Measurements from ENCODE around the gene NEK9.

NEK9 gene

DNA sequence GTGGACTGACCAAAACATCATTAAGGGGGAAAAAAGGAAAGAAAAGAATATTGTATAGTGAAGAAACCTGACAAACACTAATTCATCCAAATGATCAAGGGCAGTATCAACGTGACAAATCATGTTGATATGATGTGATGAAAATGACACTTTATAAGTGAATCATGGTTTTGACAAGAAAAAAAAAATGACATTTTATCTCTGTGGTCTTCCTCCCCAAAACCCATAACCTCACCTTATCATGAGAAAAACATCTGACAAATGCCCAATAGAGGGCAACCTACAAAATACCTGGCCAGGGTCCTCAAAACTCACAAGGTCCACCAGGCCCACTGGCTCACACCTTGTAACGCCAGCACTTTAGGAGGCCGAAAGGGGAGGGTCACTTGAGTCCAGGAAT, 35.8 kb upstream of the NEK9 start:
- peak; percentile 41 for DNase-seq
- Histone ChIP-seq H3K27ac (ENCODE audit: low read depth, low read length) (no peak overlapping the region), H3K23ac (ENCODE audit: low read length) (no peak overlapping the region), H2BK15ac (replicated peaks; ENCODE audit: low read depth) (no peak overlapping the region), H3K36me3 (ENCODE audit: control insufficient read depth, insufficient read depth, low read length) (no peaks in the 10 kb centered on the region), H3K79me2 (ENCODE audit: control insufficient read depth, insufficient read depth, low read length) (peaks cover 52% of the 10 kb centered on the region), H3K4ac (ENCODE audit: low read depth, low read length) (no peak overlapping the region), H2AK5ac (ENCODE audit: low read length) (no peak overlapping the region), H2BK120ac (ENCODE audit: low read depth, low read length) (no peak overlapping the region), H3K56ac (ENCODE audit: low read length) (no peak overlapping the region), H3K9ac (ENCODE audit: low read length) (no peak overlapping the region), H3K79me1 (ENCODE audit: low read length) (peaks cover 12% of the 10 kb centered on the region), H3K4me1 (ENCODE audit: control insufficient read depth, low read depth, low read length) (peaks cover 4% of the 10 kb centered on the region), H4K5ac (ENCODE audit: low read length) (no peak overlapping the region), H4K8ac (ENCODE audit: low read depth, low read length) (no peak overlapping the region), H2BK5ac (ENCODE audit: low read length) (no peak overlapping the region), H3K4me3 (ENCODE audit: low read length) (no peak overlapping the region), H3K27me3 (ENCODE audit: insufficient read depth, low read length, poor library complexity) (no peaks in the 10 kb centered on the region), H3K4me2 (ENCODE audit: low read length) (no peak overlapping the region), H3K18ac (ENCODE audit: low read length) (no peak overlapping the region)
- no CpG with 5 or more reads among the region's 3 CpGs for WGBS (ENCODE audit: extremely low coverage, insufficient coverage, low lambda C conversion rate)

DNA sequence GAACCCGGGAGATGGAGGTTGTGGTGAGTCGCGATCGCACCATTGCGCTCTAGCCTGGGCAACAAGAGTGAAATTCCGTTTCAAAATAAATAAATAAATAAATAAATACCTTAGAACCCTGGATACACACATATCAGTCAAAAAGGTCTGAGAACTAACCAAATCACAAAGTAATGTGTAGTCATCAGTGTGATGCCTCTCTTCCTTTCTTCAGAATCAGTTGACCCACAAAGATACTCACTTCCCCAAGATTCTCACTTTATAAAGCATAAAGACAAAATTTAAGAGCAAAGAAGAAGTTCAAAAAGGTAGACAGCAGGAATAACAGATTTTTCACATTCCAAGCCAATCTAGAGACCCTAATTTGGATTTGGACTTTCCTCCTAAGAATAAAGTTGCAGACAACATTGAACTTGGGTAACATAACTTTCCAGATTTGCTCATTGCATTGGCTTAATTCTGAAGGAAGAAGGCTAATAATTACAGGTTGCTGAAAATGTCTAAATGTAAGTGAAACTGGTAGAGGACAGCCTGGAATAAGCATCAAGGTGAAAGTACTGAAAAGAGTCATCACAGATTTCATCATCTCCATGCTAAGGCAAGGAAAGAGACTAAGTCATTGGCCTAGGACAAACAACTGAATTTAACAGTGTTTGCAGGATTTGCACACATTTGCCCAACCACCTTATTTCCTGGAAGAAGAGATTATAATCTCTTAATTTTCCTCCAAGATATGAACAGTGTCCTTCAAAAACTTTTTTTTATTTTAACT, 32.2 kb upstream of the NEK9 start:
- no peak overlapping the region for H3K56ac ChIP-seq (ENCODE audit: low read length)

DNA sequence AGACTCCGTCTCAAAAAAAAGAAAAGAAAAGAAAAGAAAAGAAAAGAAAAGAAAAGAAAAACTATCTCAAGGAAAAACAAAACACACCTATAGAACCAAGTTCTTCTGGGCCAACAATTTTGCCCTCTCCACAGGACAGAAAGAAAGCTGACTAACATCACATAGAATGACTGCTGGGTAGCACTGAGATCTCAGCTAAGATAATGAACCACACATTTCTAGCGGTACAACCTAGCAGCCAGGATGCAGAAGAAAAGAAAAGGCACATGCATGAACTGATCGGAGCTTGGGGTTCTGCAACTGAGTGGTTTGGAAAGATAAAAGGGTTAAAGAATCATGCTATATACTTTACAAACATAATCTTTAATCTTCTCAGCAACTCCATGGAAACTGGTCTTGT, 30.1 kb upstream of the NEK9 start:
- no CpG with 5 or more reads among the region's 3 CpGs for WGBS (ENCODE audit: extremely low coverage, insufficient coverage, low lambda C conversion rate)
- DNase-seq = peak; percentile 49
- no peak overlapping the region for H3K23ac ChIP-seq (ENCODE audit: low read length)

More for the DNA sequence above, 32.2 kb upstream of the NEK9 start:
- no peak overlapping the region for H3K23ac ChIP-seq (ENCODE audit: low read length)
- DNase-seq = no peak
- no peak overlapping the region for H3K4ac ChIP-seq (ENCODE audit: low read depth, low read length)
- H2BK5ac ChIP-seq (ENCODE audit: low read length) = no peak overlapping the region
- H4K8ac ChIP-seq (ENCODE audit: low read depth, low read length) = no peak overlapping the region
- no peak overlapping the region for H3K4me2 ChIP-seq (ENCODE audit: low read length)
- H4K5ac ChIP-seq (ENCODE audit: low read length) = no peak overlapping the region
- no CpG with 5 or more reads among the region's 6 CpGs for WGBS (ENCODE audit: extremely low coverage, insufficient coverage, low lambda C conversion rate)
- peaks cover 46% of the 10 kb centered on the region for H3K79me2 ChIP-seq (ENCODE audit: control insufficient read depth, insufficient read depth, low read length)
- no peak overlapping the region for H3K9ac ChIP-seq (ENCODE audit: low read length)
- no peak overlapping the region for H3K18ac ChIP-seq (ENCODE audit: low read length)
- H2BK15ac ChIP-seq (replicated peaks; ENCODE audit: low read depth) = no peak overlapping the region
- H2BK120ac ChIP-seq (ENCODE audit: low read depth, low read length) = no peak overlapping the region
- H3K79me1 ChIP-seq (ENCODE audit: low read length) = peaks cover 11% of the 10 kb centered on the region
- H3K27me3 ChIP-seq (ENCODE audit: insufficient read depth, low read length, poor library complexity) = no peaks in the 10 kb centered on the region
- H3K4me3 ChIP-seq (ENCODE audit: low read length) = no peak overlapping the region
- H3K36me3 ChIP-seq (ENCODE audit: control insufficient read depth, insufficient read depth, low read length) = no peaks in the 10 kb centered on the region
- no peak overlapping the region for H2AK5ac ChIP-seq (ENCODE audit: low read length)
- peaks cover 4% of the 10 kb centered on the region for H3K4me1 ChIP-seq (ENCODE audit: control insufficient read depth, low read depth, low read length)
- no peak overlapping the region for H3K27ac ChIP-seq (ENCODE audit: low read depth, low read length)

DNA sequence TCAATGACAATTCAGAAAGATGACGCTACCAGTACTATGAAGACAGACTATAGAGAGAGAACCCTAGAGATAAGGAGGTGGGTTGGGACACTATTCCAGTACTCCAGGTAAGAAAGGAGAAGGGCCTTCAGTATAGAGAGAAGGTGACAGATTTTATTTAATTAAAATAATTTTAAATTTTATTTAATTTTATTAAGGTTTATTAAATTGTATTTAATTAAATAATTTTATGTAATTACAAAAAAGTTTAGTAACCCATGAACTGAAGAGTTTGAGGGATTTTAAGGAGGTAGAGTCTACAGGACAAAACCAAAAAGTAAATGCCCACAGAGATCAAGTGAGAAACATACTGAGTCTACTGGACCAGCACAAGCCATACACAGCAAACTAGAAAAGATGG, 29.3 kb upstream of the NEK9 start:
- Histone ChIP-seq H3K79me2 (ENCODE audit: control insufficient read depth, insufficient read depth, low read length) (peaks cover 29% of the 10 kb centered on the region), H4K8ac (ENCODE audit: low read depth, low read length) (no peak overlapping the region), H3K27me3 (ENCODE audit: insufficient read depth, low read length, poor library complexity) (no peaks in the 10 kb centered on the region), H4K5ac (ENCODE audit: low read length) (no peak overlapping the region), H3K4me2 (ENCODE audit: low read length) (no peak overlapping the region), H3K23ac (ENCODE audit: low read length) (no peak overlapping the region), H2BK15ac (replicated peaks; ENCODE audit: low read depth) (no peak overlapping the region), H3K36me3 (ENCODE audit: control insufficient read depth, insufficient read depth, low read length) (no peaks in the 10 kb centered on the region), H2BK5ac (ENCODE audit: low read length) (no peak overlapping the region), H3K4me3 (ENCODE audit: low read length) (no peak overlapping the region), H3K79me1 (ENCODE audit: low read length) (peaks cover 7% of the 10 kb centered on the region), H2AK5ac (ENCODE audit: low read length) (no peak overlapping the region), H3K9ac (ENCODE audit: low read length) (no peak overlapping the region), H3K4ac (ENCODE audit: low read depth, low read length) (no peak overlapping the region), H3K27ac (ENCODE audit: low read depth, low read length) (no peak overlapping the region), H3K4me1 (ENCODE audit: control insufficient read depth, low read depth, low read length) (peaks cover 4% of the 10 kb centered on the region), H3K18ac (ENCODE audit: low read length) (no peak overlapping the region), H2BK120ac (ENCODE audit: low read depth, low read length) (no peak overlapping the region), H3K56ac (ENCODE audit: low read length) (no peak overlapping the region)
- no CpG with 5 or more reads among the region's 1 CpG for WGBS (ENCODE audit: extremely low coverage, insufficient coverage, low lambda C conversion rate)
- no peak for DNase-seq

More for the DNA sequence above, 30.1 kb upstream of the NEK9 start:
- Histone ChIP-seq H3K4me3 (ENCODE audit: low read length) (no peak overlapping the region), H3K4ac (ENCODE audit: low read depth, low read length) (no peak overlapping the region), H3K36me3 (ENCODE audit: control insufficient read depth, insufficient read depth, low read length) (no peaks in the 10 kb centered on the region), H2BK120ac (ENCODE audit: low read depth, low read length) (no peak overlapping the region), H4K5ac (ENCODE audit: low read length) (no peak overlapping the region), H3K9ac (ENCODE audit: low read length) (no peak overlapping the region), H2BK15ac (replicated peaks; ENCODE audit: low read depth) (no peak overlapping the region), H2AK5ac (ENCODE audit: low read length) (no peak overlapping the region), H3K4me1 (ENCODE audit: control insufficient read depth, low read depth, low read length) (peaks cover 4% of the 10 kb centered on the region), H3K56ac (ENCODE audit: low read length) (no peak overlapping the region), H3K4me2 (ENCODE audit: low read length) (no peak overlapping the region), H3K27ac (ENCODE audit: low read depth, low read length) (no peak overlapping the region), H3K18ac (ENCODE audit: low read length) (no peak overlapping the region), H3K79me1 (ENCODE audit: low read length) (peaks cover 9% of the 10 kb centered on the region), H3K79me2 (ENCODE audit: control insufficient read depth, insufficient read depth, low read length) (peaks cover 33% of the 10 kb centered on the region), H3K27me3 (ENCODE audit: insufficient read depth, low read length, poor library complexity) (no peaks in the 10 kb centered on the region), H2BK5ac (ENCODE audit: low read length) (no peak overlapping the region), H4K8ac (ENCODE audit: low read depth, low read length) (no peak overlapping the region)

DNA sequence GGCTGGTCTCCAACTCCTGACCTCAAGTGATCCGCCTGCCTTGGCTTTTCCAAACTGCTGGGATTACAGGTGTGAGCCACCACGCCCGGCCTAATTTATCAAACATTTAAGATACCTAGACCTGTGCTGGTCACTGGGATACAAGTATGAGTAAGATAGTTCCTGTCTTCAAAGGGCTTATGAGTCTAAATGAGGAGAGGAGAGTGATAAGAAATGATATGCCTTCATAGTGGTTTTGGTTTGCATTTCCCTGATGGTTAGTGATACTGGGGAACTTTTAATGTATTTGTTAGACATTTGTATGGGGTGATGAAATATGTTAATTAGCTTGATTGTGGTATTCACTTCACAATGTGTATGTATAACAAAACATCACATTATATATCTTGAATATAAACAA, 28.3 kb upstream of the NEK9 start:
- peaks cover 26% of the 10 kb centered on the region for H3K79me2 ChIP-seq (ENCODE audit: control insufficient read depth, insufficient read depth, low read length)
- no CpG with 5 or more reads among the region's 3 CpGs for WGBS (ENCODE audit: extremely low coverage, insufficient coverage, low lambda C conversion rate)
- no peak overlapping the region for H2BK15ac ChIP-seq (replicated peaks; ENCODE audit: low read depth)
- H2BK5ac ChIP-seq (ENCODE audit: low read length) = no peak overlapping the region
- H3K4me1 ChIP-seq (ENCODE audit: control insufficient read depth, low read depth, low read length) = peaks cover 2% of the 10 kb centered on the region
- H3K18ac ChIP-seq (ENCODE audit: low read length) = no peak overlapping the region
- H4K8ac ChIP-seq (ENCODE audit: low read depth, low read length) = no peak overlapping the region
- H3K27ac ChIP-seq (ENCODE audit: low read depth, low read length) = no peak overlapping the region
- H2AK5ac ChIP-seq (ENCODE audit: low read length) = no peak overlapping the region
- no peak overlapping the region for H4K5ac ChIP-seq (ENCODE audit: low read length)
- H3K4ac ChIP-seq (ENCODE audit: low read depth, low read length) = no peak overlapping the region
- no peak overlapping the region for H3K4me2 ChIP-seq (ENCODE audit: low read length)
- H3K56ac ChIP-seq (ENCODE audit: low read length) = no peak overlapping the region
- no peak overlapping the region for H3K9ac ChIP-seq (ENCODE audit: low read length)
- no peak for DNase-seq
- no peak overlapping the region for H3K23ac ChIP-seq (ENCODE audit: low read length)
- no peak overlapping the region for H3K4me3 ChIP-seq (ENCODE audit: low read length)
- no peak overlapping the region for H2BK120ac ChIP-seq (ENCODE audit: low read depth, low read length)
- H3K27me3 ChIP-seq (ENCODE audit: insufficient read depth, low read length, poor library complexity) = no peaks in the 10 kb centered on the region
- no peaks in the 10 kb centered on the region for H3K36me3 ChIP-seq (ENCODE audit: control insufficient read depth, insufficient read depth, low read length)
- H3K79me1 ChIP-seq (ENCODE audit: low read length) = peaks cover 7% of the 10 kb centered on the region

DNA sequence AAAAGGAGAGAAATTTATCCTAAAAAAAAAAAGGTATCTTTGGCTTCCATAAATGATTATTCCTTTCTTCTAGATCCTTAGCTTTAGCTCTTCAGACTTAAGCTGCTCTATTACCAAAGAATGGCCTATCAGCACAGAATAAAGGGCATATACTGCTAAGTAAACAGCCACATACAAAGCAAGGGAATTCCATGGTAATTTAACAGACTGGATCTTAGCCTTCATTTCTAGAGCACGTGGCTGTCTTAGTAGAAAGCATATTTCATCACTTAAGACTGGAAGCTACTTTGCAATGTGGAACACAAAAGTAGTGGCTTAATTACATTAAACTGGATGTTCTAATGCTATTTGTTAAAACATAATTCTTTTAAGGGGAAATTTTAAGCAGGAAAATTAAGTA, 26.4 kb upstream of the NEK9 start:
- peak; percentile 51 for DNase-seq

More for the DNA sequence above, 26.4 kb upstream of the NEK9 start:
- Histone ChIP-seq H2BK5ac (ENCODE audit: low read length) (no peak overlapping the region), H2AK5ac (ENCODE audit: low read length) (no peak overlapping the region), H3K27ac (ENCODE audit: low read depth, low read length) (no peak overlapping the region), H3K23ac (ENCODE audit: low read length) (no peak overlapping the region), H3K79me1 (ENCODE audit: low read length) (peaks cover 5% of the 10 kb centered on the region), H4K8ac (ENCODE audit: low read depth, low read length) (no peak overlapping the region), H3K18ac (ENCODE audit: low read length) (no peak overlapping the region), H2BK120ac (ENCODE audit: low read depth, low read length) (no peak overlapping the region), H3K79me2 (ENCODE audit: control insufficient read depth, insufficient read depth, low read length) (peaks cover 21% of the 10 kb centered on the region), H4K5ac (ENCODE audit: low read length) (no peak overlapping the region), H3K4me3 (ENCODE audit: low read length) (no peak overlapping the region), H3K4me1 (ENCODE audit: control insufficient read depth, low read depth, low read length) (no peaks in the 10 kb centered on the region), H3K4me2 (ENCODE audit: low read length) (no peak overlapping the region), H3K36me3 (ENCODE audit: control insufficient read depth, insufficient read depth, low read length) (no peaks in the 10 kb centered on the region), H3K9ac (ENCODE audit: low read length) (no peak overlapping the region), H3K27me3 (ENCODE audit: insufficient read depth, low read length, poor library complexity) (no peaks in the 10 kb centered on the region), H2BK15ac (replicated peaks; ENCODE audit: low read depth) (no peak overlapping the region), H3K4ac (ENCODE audit: low read depth, low read length) (no peak overlapping the region), H3K56ac (ENCODE audit: low read length) (no peak overlapping the region)
- WGBS (ENCODE audit: extremely low coverage, insufficient coverage, low lambda C conversion rate) = no CpG with 5 or more reads among the region's 1 CpG
